CD4-positive, alpha-beta T cell treated with Interferon gamma for 1 hour (primary cell): ENCODE data around the gene TNPO3.
"Not testable (repeated sequence)": the region's sequence is repeated elsewhere in the genome, so short reads cannot be mapped to it uniquely, and the experiment has no call there.

Experiments used
- DNase-seq: peaks from one replicate; pipeline ENCODE4 v3.0.0-alpha.2; 2020

The TNPO3 gene

GRCh38 chr7:129067943-129068548, 13.1 kb upstream of the TNPO3 start:
- no peak for DNase-seq

- not testable (repeated sequence) for DNase-seq
These were observed 12.2 kb upstream of the TNPO3 start for GRCh38 chr7:129067132-129067561.

GRCh38 chr7:129066290-129067131, 11.6 kb upstream of the TNPO3 start:
- DNase-seq, result no peak

- DNase-seq, result no peak
These were observed 1.1 kb upstream of the TNPO3 start for GRCh38 chr7:129055861-129056464.

GRCh38 chr7:129055294-129055816, 444 bp upstream of the TNPO3 start:
- DNase-seq, result no peak

GRCh38 chr7:129053938-129054437, 923 bp downstream of the TNPO3 start:
- no peak for DNase-seq

GRCh38 chr7:129052441-129052840, 2.5 kb downstream of the TNPO3 start:
- DNase-seq, result no peak

- not testable (repeated sequence) for DNase-seq
These were observed 3.5 kb downstream of the TNPO3 start for GRCh38 chr7:129051459-129051858.

GRCh38 chr7:129047761-129048160, 7.2 kb downstream of the TNPO3 start:
- DNase-seq, result no peak

- no peak for DNase-seq
These were observed 9.2 kb downstream of the TNPO3 start for GRCh38 chr7:129045682-129046081.

GRCh38 chr7:129043012-129043411, 11.9 kb downstream of the TNPO3 start:
- no peak for DNase-seq

- no peak for DNase-seq
These were observed 13.5 kb downstream of the TNPO3 start for GRCh38 chr7:129041142-129042085.

- not testable (repeated sequence) for DNase-seq
These were observed 16.4 kb downstream of the TNPO3 start for GRCh38 chr7:129038468-129038867.

GRCh38 chr7:129037585-129037984, 17.3 kb downstream of the TNPO3 start:
- DNase-seq, result no peak

GRCh38 chr7:129032017-129032416, 22.9 kb downstream of the TNPO3 start:
- no peak for DNase-seq

GRCh38 chr7:129030440-129030839, 24.5 kb downstream of the TNPO3 start:
- DNase-seq, result no peak

GRCh38 chr7:129024125-129024524, 30.8 kb downstream of the TNPO3 start:
- DNase-seq, result no peak

GRCh38 chr7:129021656-129022055, 33.3 kb downstream of the TNPO3 start:
- DNase-seq, result no peak

GRCh38 chr7:129017933-129018538, 36.9 kb downstream of the TNPO3 start:
- DNase-seq, result no peak

GRCh38 chr7:129017264-129017663, 37.6 kb downstream of the TNPO3 start:
- no peak for DNase-seq

GRCh38 chr7:129014501-129015101, 40.3 kb downstream of the TNPO3 start:
- no peak for DNase-seq
